ENCODE results near the gene EHF. TPM values are rescaled to one million over a fixed set of nuclear protein-coding genes. Genes with fewer than 3 reads are reported as not detected.

Gene EHF
- total and polyA plus RNA-seq, 9 of the 15 experiments (the other 6 are each of a cell fraction or from before 2014, with no cell fraction given) = 0.04 to 0.54 (median 0.37) TPM

GRCh38 chr11:34603129-34604001, 17.5 kb upstream of the EHF start (continued):
- peak; percentile 58; the same call in 1 of the 2 replicates for TF ChIP-seq POLR2H (tag; IDR thresholded peaks at IDR 0.05; ENCODE audit: low read depth)
- TF ChIP-seq BHLHE40 (IDR thresholded peaks at IDR 0.05; ENCODE audit: low read length) = no peak
- TF ChIP-seq MAX (CRISPR knock-in tag; IDR thresholded peaks at IDR 0.05) = peak; percentile 59
- TF ChIP-seq ELF4 (CRISPR knock-in tag; IDR thresholded peaks at IDR 0.05) = peak; percentile 78; the same call in 1 of the 2 replicates
- peak; percentile 63 for TF ChIP-seq MEIS2 (IDR thresholded peaks at IDR 0.05; ENCODE audit: partially characterized antibody)
- peak; percentile 87 for TF ChIP-seq GATA2 (CRISPR knock-in tag; IDR thresholded peaks at IDR 0.05)
- no peak; the same call in 1 of the 2 replicates for TF ChIP-seq BCL6 (CRISPR knock-in tag; IDR thresholded peaks at IDR 0.05)
- TF ChIP-seq, protein P1, sequence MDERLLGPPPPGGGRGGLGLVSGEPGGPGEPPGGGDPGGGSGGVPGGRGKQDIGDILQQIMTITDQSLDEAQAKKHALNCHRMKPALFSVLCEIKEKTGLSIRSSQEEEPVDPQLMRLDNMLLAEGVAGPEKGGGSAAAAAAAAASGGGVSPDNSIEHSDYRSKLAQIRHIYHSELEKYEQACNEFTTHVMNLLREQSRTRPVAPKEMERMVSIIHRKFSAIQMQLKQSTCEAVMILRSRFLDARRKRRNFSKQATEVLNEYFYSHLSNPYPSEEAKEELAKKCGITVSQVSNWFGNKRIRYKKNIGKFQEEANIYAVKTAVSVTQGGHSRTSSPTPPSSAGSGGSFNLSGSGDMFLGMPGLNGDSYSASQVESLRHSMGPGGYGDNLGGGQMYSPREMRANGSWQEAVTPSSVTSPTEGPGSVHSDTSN (CRISPR knock-in tag; IDR thresholded peaks at IDR 0.05; ENCODE audit: low read depth) = no peak
- TF ChIP-seq, protein P1 (tag; conservative IDR thresholded peaks at IDR 0.05; ENCODE audit: low read depth) = 0 out of 2 replicates have a peak, but pooled peaks have one; percentile 20
- TF ChIP-seq PHB2 (IDR thresholded peaks at IDR 0.05; ENCODE audit: low read depth) = peak; percentile 76
- TF ChIP-seq RBM15 (IDR thresholded peaks at IDR 0.05; ENCODE audit: insufficient read depth, low read length) = no peak
- peak; percentile 89 for TF ChIP-seq L3MBTL2 (IDR thresholded peaks at IDR 0.05)
- TF ChIP-seq SMARCE1 (IDR thresholded peaks at IDR 0.05) = peak; percentile 97
- TF ChIP-seq ZNF644 (tag; IDR thresholded peaks at IDR 0.05; ENCODE audit: low read depth) = peak; percentile 25; the same call in 1 of the 2 replicates
- TF ChIP-seq ZNF24 (IDR thresholded peaks at IDR 0.05) = no peak; the same call in 1 of the 2 replicates
- peak; percentile 90 for TF ChIP-seq HES1 (IDR thresholded peaks at IDR 0.05; ENCODE audit: low read depth)
- TF ChIP-seq ZKSCAN8 (CRISPR knock-in tag; IDR thresholded peaks at IDR 0.05) = 0 out of 2 replicates have a peak, but pooled peaks have one; percentile 2
- peak; percentile 41 for TF ChIP-seq CREM (IDR thresholded peaks at IDR 0.05; ENCODE audit: low read depth)
- no peak for TF ChIP-seq ZNF41 (CRISPR knock-in tag; conservative IDR thresholded peaks at IDR 0.05)
- TF ChIP-seq TCF3 (CRISPR knock-in tag; IDR thresholded peaks at IDR 0.05) = peak; percentile 95
- TF ChIP-seq CBX8 (IDR thresholded peaks at IDR 0.05; ENCODE audit: borderline replicate concordance, extremely low read depth, low read depth, low read length, poor library complexity, severe bottlenecking) = no peak
- TF ChIP-seq ZNF239 (CRISPR knock-in tag; IDR thresholded peaks at IDR 0.05) = no peak
- TF ChIP-seq MAFK (IDR thresholded peaks at IDR 0.05; ENCODE audit: low read length) = peak; percentile 78; the same call in 1 of the 2 replicates
- TF ChIP-seq SOX6 (IDR thresholded peaks at IDR 0.05) = peak; percentile 87

All from K562 (cell line).